Lung microvascular endothelial cell (primary cell): Measurements from ENCODE around the gene NUDT7. TPM values are rescaled to one million over a fixed set of nuclear protein-coding genes. Genes with fewer than 3 reads are reported as not detected.

Experiments
- DNase-seq, 2 donors: peaks; one replicate each; pipeline versions ENCODE4 v3.0.0 to v3.0.0-alpha.2; 2010; ENCODE audit warnings: low read depth in 2 of 2
- total RNA-seq: library from RNA; depleted of rRNA; stranded (reverse); fragments of >200 nt; gene quantifications from 2 replicates; pipeline ENCODE4 v1.2.1, GENCODE V29; 2014

Gene NUDT7
- total RNA-seq: 5.2 and 6.2 TPM in 2 replicates

DNA sequence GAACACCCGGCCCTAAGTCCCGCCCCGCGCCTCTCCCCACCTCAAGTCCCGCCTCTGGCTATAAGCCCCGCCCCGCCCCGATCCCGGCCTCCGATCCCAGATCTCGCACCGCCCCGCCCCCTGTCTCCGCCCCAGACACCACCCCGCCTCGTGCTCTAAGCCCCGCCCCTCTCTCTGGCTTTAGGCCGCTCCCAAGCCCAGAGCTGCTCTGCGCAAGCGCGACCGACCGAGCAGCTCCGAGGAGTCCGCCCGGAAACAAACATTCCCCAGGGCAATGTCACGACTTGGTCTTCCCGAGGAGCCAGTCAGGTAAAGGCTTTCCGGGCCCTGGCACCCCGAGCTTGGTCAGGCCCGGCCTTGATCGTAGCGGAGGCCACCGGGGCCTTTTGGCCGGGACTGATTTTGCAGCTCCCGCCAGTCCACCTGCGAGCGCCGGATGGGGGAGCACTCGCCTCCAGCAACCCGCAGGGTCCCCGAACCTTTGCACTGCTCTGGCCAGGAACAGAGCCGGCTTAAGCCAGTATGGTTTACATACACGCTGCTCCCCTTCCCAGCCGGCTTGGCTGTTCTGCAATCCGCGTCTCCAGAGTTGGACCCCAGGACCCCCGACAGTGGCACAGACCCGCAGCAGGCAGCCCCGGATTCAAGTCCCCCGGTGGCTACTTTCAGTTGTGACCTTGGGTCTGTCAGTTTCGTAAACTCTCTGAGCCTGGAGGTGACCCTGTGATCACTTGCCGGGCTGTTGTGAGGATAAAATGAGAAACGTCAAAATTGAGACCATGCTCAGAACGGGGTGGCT, at the start of gene NUDT7:
TSS of gene NUDT7 (plus strand) at position 206 of the 799 bp plus-strand sequence. CDS start at position 275, 69 bp downstream.
- DNase-seq: peak; percentile 96

DNA sequence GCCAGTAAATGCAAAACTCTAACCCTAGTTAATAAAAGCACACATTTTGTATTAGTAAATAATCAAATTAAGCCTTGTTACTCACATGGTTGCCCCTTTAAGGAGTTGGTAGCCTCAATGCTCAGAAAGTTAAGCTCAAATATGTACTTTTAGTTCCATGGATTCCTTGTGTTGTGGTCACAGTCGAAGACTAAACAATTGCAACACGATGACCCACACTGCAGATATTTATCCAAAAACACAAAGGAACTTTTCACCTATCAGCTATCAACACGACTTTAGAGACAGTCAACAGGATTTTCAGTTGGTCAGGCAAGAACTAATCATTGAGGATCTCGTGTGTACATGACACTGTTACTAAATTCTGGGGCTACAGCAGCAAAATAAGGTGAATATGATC, 47.4 kb upstream of the NUDT7 start:
- no peak for DNase-seq

DNA sequence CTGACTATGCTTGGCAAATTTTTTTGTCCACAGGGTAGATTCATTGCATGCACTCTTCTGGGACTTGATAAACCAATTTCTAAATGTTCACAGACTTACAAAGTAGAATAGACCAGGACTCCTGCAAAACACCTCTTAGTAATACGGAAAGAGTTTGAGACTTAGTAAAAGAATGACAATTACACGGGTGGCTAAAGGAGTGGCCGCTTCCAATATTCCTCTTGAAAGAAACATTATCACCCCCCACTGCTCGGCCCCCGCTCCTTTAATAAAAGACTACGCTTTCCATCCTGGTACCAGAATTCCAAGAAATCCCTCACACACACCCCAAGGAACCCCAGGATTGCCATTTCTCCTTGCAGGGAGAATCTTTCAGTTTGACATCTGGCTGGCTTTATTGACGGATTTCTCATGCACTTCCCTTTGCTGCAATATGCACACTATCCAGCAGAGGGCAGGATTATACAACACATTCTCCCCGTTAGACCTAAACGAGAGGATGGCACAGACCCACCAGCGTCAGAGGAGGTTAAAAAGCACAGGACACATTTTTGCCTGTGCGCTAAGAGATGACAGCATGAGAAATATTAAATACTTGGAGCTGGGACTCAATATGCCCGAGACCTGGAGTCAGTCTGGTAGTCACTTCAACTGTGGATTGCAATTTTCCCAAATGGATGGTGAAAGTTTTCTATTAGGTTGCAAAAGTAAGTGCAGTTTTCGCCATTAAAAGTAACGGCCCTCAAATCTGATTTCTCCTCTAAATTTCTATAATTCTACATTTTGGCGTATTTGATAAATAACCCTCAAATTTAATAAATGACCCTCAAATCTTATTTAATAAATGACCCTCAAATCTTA, 46.6 kb upstream of the NUDT7 start:
- DNase-seq: peak; percentile 78 to 86

DNA sequence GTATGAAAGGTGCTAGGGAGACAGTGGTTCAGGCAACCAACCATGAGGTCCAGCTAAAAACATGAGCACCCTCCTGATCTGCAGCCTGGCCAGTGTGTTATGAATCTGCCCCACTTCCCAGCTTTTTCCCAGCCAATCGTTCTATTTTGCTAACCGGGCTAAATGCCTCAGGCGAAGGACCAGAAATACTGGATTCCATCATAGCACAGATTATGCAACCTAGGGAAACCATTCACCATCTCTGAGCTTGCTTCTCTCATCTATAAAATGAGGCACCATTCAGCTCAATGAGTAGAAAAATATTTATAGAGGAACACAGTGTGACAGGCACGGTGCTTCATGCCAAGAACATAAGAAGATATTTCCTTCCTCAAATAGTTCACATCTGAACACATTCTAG, 45.2 kb upstream of the NUDT7 start:
- DNase-seq: peak in 1 of 2 donors; percentile 4

DNA sequence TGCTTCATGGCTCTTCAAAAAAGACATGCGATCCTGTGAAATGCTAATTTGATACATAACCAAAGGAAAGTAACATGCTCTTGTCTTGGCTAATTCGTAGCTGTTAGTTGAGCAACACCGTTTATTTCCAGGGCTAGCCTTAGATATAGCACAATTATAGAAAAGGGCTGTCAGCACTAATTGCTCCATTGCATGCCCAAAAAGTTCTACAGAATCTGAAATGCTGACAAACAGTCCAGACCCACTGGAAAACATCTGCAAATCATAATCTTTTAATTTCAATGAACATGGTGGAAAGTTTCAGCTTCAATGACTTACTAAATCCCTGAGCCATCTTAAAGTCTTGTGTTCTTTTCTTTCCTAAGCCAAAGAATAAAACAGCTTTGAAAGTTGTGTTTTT, 42.9 kb upstream of the NUDT7 start:
- no peak for DNase-seq

DNA sequence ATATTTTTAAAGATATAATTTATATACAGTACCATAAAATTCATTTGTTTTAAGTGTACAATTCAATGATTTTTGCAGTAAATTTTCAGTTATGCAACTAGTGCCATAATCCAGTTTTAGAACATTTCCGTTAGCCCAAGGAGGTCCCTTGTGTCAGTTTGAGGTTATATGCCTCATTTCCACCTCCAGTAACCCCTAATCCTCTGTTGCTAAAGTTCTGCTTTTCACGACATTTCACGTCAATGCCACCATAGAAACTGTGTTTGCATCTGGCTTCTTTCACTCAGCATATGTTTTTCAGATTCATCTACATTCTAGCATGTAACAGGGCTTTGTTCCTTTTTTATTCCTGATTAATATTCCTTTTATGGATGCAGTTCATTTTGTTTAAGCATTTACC, 42.4 kb upstream of the NUDT7 start:
- DNase-seq: no peak

DNA sequence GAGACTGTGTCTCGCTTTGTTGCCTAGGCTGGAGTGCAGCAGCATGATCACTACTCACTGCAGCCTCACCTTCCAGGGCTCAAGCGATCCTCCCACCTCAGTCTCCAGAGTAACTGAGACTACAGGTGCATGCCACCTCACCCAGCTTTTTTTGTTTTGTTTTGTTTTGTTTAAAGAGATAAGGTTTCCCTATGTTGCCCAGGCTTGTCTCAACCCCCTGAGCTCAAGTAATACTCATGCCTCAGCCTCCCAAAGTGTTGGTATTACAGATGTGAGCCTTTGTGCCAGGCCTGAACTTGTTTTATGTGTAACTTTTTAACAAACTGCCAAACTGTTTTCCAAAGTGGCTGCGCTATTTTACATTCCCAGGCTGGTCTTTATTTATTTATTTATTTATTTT, 41.8 kb upstream of the NUDT7 start:
- no peak for DNase-seq

DNA sequence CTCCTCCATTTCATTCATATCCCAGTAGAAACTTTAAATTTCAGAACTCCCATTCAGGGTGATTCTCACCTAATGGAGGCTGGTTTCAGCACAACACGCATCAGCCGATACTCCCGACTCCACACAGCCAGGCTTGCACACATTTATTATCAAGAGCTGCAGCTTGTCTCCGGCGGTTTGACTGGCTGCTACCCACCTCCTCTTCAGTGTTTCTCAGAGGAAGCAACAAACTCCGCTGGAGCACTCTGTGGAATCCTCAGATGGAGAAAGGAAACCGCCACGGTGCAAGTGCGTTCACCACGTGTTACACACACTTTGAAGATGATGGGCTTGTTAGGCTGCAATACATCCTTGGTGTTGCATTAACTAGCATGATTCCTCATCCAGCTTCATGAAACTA, 39.7 kb upstream of the NUDT7 start:
- no peak for DNase-seq

DNA sequence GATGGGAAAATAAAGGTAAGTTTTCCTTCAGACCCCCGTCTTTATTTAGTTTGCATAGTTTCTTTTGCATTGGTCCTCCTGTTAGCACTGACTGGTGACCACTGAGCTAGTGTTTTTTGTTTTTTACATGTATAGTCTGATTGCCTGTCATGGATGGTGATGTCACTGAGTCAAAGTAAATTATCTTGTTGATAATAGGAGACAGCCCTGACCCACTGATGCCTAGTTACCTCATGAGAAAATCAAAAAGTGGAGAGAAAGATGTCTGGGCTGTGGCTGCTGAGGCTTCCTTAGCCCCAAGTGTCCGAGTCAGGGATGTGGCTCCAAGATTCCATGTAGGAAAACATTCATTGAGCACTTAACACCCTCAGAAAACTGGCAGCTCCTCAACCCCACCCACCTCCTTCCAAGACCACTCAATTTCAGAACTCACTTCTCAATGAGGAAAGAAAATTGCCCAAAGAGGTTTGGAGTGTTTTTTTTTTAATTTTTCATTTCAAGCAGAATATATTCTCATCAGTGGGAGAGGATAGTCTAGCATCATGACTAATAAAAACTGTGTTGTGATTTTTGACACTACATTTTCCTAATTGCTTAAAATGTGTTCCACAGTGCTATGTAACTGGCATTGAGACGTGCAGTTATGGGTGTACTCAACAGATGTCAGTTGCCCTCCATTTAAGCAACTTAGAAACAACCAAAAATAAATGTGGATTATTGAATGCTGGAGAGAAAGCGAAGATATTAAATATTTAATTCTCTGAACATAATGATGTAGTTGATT, 38.7 kb upstream of the NUDT7 start:
- no peak for DNase-seq

DNA sequence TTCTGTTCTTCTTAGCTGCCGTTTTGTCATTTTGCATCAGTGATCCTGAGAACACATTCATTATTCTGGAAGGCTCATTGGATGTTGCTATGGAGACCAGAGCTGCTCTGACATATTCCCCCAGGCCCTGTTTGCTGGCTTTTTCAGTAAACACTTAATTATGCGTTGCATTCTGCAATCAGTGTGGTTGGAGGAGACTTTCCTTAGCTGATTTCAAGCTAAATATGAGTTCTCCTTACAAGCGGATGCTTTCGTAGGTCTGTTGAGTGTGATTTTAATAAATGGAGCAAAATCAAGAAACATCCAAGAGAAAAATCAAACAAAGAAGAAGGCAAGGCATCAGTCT, 38.2 kb upstream of the NUDT7 start:
- no peak for DNase-seq

DNA sequence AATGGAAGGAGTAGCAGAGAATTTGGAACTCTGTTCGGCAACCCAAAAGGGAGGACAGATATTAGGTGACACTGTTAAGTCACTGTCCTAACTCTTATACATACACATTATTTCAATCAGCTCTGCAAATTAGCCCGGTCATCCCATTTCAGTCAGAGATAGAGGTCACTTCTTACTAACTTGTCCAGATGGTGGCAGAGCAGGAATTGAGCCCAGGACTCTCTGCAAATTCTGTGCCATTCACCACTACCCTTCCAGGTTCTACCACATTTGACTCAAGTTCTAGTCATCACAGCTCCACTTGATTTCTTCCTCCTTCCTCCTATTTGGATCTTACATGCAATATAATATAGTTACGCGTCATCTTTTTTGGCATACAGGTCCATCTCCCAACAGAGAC, 35.9 kb upstream of the NUDT7 start:
- no peak for DNase-seq

DNA sequence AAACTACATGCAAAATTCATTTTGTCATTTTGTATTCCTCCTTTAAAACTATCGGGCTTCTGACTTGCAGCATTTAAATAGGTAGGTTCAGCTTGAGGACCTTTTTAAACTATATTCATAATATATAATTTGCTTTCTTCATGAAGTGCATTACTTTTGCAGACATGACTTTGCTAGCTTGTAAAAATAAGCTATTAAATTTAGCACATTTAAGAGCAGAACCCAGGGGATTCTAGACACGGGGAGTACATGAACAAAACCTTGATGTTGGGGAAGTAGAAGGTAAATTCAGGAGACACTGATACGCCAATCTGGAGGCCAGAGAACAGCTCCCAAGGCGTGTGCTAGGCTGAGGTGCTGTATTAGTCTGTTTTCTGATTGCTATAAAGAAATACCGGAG, 32.3 kb upstream of the NUDT7 start:
- no peak for DNase-seq

DNA sequence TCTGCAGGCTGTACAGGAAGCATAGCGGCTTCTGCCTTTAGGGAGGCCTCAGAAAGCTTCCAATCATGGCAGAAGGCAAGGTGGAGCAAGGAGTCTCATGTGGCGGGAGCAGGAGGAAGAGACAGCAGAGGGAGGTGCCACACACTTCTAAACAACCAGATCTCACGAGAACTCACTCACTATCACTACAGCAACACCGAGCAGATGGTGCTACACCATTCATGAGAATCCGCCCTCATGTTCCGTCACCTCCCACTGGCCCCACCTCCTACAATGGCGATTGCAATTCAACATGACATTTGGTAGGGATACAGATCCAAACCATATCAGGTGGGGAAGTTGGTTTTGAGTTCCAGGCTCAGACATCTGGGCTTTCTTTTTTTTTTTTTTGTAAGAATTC, 31.9 kb upstream of the NUDT7 start:
- no peak for DNase-seq

DNA sequence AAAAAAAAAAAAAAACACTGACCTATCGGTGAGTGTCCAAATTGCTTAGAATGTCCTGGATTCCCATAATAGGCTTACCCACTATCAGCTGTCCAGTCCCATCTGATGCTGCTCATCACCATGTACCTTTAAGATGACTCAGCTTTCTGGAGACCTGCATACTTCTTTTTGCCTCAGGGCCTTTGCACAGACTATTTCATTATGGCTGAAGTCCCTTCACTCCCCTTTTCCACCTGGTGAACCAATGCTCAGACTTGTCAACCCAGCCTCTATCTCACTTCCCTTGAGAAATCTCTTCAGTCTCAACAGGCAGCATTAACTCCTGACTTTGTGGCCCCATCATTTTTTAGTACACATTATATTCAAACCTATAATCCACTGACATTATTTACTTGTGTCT, 29.7 kb upstream of the NUDT7 start:
- DNase-seq: no peak

DNA sequence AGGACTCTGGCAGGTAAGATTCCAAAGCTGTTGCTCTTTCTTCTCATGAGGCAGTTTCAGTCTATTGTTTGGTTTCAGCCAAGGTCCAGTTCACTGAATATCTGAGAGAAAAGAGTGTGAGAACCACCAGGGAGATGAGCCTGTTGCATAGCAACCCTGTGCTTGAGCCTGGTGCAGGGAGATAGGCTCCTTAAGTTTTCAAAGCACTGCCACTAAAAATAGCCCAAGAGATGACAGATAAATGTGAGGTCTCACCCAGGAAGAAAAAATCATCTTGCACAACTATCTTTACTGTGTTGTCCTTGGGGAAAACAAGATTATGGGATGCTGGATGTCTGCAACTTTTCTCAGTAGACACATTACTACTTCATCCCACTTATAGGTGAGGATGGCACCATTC, 26.2 kb upstream of the NUDT7 start:
- DNase-seq: no peak

DNA sequence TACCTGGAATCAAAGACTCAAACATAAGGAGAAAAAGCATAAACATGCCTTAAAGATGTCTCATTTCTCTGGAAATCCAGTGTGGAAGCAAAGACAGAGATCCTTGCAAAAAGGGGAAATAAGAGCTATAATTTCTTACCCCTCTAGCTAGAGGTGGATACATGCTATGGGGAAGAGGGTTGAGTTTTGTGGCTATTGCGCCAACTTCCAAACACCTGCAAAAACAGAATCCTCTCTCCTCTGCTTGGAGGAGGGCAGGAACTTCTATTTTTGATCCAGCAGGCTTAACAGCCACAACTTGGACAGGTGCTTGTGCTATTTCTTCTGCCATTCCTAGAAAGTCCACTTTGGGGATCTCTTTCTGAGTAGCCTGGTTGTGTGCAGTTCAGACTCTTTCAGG, 21.5 kb upstream of the NUDT7 start:
- DNase-seq: no peak

DNA sequence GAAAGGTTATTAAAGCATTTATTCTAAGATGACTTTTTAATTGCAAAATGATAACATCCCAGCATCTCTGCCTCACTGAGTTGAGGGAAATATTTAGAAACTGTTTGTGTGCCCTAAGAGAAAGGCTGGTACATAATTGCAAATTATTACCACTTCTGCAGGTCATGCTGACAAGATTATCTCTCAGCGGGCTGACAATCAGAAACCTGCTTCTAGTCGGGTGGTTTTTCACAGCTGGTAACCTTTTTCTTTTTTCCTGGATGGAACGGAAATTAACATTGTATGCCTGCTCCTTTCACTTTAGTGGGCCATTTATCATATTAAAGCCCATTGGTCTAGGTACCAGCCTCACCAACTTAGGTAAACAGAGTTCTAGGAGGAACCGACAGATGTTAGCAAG, 17.0 kb upstream of the NUDT7 start:
- DNase-seq: no peak

DNA sequence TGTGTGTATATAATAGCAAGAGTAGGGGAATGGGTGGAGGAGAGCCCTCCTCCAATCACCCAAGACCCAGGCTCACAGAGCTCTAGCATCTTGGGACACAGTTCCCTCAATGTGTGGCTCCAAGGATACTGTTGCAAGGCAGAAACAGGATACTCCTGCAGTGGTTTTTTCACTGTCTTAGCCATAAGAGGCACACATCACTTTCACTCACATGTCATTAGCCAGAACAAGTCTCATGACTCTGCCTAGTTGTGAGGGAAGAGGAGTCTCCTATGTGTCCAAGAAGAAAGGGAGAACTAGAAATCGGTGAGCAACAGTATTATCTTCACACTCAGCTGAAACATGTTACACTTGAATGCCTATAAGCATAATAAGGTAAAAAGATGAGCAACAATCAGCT, 11.1 kb upstream of the NUDT7 start:
- DNase-seq: no peak

DNA sequence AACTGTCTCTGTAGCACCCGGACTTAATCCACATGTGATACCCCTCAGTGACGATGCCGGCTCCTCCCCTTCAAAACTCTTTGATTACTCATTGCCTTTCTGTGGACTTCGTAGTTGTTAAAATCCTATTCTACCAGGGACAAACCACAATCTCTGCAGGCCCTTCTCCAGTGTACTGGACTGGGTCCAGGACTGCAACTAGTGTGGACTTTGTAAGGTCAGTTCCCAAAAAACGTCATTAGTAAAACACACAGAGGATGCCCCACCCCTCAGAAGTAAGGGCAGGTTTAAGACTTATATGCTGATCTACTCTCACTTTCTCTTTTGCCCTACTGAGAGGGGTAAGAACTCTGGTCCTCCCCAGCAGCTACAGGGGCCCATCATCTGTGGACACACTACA, 10.5 kb upstream of the NUDT7 start:
- no peak for DNase-seq

DNA sequence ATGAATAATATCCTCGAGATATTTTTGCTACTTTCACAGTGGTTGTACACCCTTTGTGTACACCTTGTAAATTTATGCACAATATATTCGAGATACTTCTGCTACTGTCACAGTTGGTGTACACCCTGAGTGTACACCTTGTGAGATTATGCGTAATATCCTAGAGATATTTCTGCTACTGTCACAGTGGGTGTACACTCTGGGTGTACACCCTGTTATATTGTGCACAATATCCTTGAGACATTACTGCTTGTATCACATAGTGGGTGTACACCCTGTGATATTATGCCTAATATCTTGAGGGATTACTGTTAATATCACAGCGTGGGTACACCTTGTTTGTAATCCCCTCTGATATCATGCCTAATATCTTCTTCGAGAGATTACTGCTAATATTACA, 7.2 kb upstream of the NUDT7 start:
- DNase-seq: no peak

DNA sequence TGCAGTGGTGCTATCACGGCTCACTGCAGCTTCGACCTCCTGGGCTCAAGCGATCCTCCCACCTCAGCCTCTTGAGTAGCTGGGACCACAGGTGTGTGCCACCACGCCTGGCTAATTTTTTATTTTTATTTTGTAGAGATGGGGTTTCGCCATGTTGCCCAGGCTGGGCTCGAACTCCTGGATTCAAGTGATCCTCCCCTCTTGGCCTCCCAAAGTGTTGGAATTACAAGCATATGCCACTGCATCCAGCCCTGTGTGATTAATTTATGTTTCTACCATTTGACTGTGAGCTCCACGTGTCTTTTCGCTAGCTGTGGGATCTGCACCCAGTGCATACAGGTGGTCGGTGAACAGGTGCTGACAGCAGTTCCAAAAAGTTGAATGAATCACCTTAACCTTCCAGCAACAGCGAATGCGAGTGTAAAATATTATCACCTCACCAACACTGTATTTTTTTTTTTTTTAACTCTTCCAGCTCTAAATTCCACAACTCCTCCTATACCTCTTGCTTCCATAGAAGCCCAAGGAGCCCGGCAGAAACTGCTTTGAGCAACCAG, 484 bp upstream of the NUDT7 start:
- DNase-seq: no peak

DNA sequence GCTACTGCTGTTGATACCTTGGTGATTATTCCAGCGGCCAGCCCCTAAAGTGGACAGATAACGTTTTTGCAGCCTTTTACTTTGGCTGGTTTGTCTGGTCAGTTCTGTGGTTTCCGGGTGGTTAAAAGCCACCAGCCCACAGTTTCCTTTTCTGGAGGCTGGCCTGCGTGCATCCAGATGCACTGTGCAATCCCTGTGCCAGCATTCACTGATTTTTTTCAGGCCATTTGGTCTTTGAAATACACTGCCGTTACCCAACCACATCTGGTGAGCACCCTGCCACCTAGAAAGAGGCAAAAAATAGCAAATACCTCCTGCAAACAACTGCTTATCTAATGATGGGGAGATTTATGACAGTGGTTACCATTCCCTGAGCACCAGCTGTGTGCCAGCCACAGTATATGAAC, 797 bp downstream of the NUDT7 start:
- DNase-seq: peak; percentile 69 to 72
